Measurements from ENCODE around the gene SEMA3F. TPM values are rescaled to one million over a fixed set of nuclear protein-coding genes. Genes with fewer than 3 reads are reported as not detected.

SEMA3F gene
- total RNA-seq, 2 donors from 2014 or later: 44.8 to 63.2 TPM

GRCh38 chr3:50126287-50127211, 28.6 kb upstream of the SEMA3F start:
- Histone ChIP-seq H3K27ac (ENCODE audit: low read depth, low read length) (peak overlapping the region; percentile 61), H3K27me3 (ENCODE audit: control insufficient read depth, insufficient read depth, low read length, poor library complexity, severe bottlenecking) (no peaks in the 10 kb centered on the region), H3K4me3 (ENCODE audit: low read length) (no peak overlapping the region), H3K9ac (ENCODE audit: extremely low read depth, low read length, poor library complexity, severe bottlenecking) (no peak overlapping the region), H3K4me1 (ENCODE audit: control insufficient read depth, insufficient read depth, low read length) (peaks cover 24% of the 10 kb centered on the region), H3K36me3 (ENCODE audit: control insufficient read depth, insufficient read depth, low read length) (no peaks in the 10 kb centered on the region), H3K9me3 (ENCODE audit: control insufficient read depth, low read length) (no peaks in the 10 kb centered on the region)
- Mint-ChIP-seq H3K27ac (peak overlapping the region; percentile 70), H3K4me1 (peaks cover 22% of the 10 kb centered on the region), H3K27me3 (ENCODE audit: insufficient read depth) (no peaks in the 10 kb centered on the region), H3K4me3 (no peak overlapping the region), H3K36me3 (ENCODE audit: low read depth) (no peaks in the 10 kb centered on the region), H3K9me3 (no peaks in the 10 kb centered on the region)
- WGBS, 2 experiments (ENCODE audit: insufficient coverage in 1 of 2, insufficient read length in 1 of 2): 88 to 92% methylated on average over 9 to 15 of the region's 16 CpGs
- peak; percentile 67 for DNase-seq
- TF ChIP-seq, protein P1, sequence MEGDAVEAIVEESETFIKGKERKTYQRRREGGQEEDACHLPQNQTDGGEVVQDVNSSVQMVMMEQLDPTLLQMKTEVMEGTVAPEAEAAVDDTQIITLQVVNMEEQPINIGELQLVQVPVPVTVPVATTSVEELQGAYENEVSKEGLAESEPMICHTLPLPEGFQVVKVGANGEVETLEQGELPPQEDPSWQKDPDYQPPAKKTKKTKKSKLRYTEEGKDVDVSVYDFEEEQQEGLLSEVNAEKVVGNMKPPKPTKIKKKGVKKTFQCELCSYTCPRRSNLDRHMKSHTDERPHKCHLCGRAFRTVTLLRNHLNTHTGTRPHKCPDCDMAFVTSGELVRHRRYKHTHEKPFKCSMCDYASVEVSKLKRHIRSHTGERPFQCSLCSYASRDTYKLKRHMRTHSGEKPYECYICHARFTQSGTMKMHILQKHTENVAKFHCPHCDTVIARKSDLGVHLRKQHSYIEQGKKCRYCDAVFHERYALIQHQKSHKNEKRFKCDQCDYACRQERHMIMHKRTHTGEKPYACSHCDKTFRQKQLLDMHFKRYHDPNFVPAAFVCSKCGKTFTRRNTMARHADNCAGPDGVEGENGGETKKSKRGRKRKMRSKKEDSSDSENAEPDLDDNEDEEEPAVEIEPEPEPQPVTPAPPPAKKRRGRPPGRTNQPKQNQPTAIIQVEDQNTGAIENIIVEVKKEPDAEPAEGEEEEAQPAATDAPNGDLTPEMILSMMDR (conservative IDR thresholded peaks at IDR 0.05): no peak

GRCh38 chr3:50127251-50127691, 27.9 kb upstream of the SEMA3F start:
- no peak for DNase-seq
- peaks cover 24% of the 10 kb centered on the region for H3K4me1 ChIP-seq (ENCODE audit: control insufficient read depth, insufficient read depth, low read length)
- peak overlapping the region; percentile 61 for H3K27ac ChIP-seq (ENCODE audit: low read depth, low read length)
- H3K27me3 ChIP-seq (ENCODE audit: control insufficient read depth, insufficient read depth, low read length, poor library complexity, severe bottlenecking): no peaks in the 10 kb centered on the region
- Mint-ChIP-seq H3K4me3 (no peak overlapping the region), H3K27ac (no peak overlapping the region), H3K27me3 (ENCODE audit: insufficient read depth) (no peaks in the 10 kb centered on the region), H3K4me1 (peaks cover 24% of the 10 kb centered on the region), H3K9me3 (no peaks in the 10 kb centered on the region), H3K36me3 (ENCODE audit: low read depth) (no peaks in the 10 kb centered on the region)
- H3K9me3 ChIP-seq (ENCODE audit: control insufficient read depth, low read length): no peaks in the 10 kb centered on the region
- no peak overlapping the region for H3K9ac ChIP-seq (ENCODE audit: extremely low read depth, low read length, poor library complexity, severe bottlenecking)
- no peaks in the 10 kb centered on the region for H3K36me3 ChIP-seq (ENCODE audit: control insufficient read depth, insufficient read depth, low read length)
- H3K4me3 ChIP-seq (ENCODE audit: low read length): no peak overlapping the region
- WGBS, 2 experiments (ENCODE audit: insufficient coverage in 1 of 2, insufficient read length in 1 of 2): 93 to 95% methylated on average over 3 to 8 of the region's 8 CpGs
- TF ChIP-seq, protein P1 (conservative IDR thresholded peaks at IDR 0.05): no peak

GRCh38 chr3:50128001-50128400, 27.1 kb upstream of the SEMA3F start:
- H3K9ac ChIP-seq (ENCODE audit: extremely low read depth, low read length, poor library complexity, severe bottlenecking): no peak overlapping the region
- H3K4me3 Mint-ChIP-seq: no peak overlapping the region
- TF ChIP-seq, protein P1 (conservative IDR thresholded peaks at IDR 0.05): no peak

More at GRCh38 chr3:50128001-50128400, 27.1 kb upstream of the SEMA3F start:
- H3K27me3 ChIP-seq (ENCODE audit: control insufficient read depth, insufficient read depth, low read length, poor library complexity, severe bottlenecking): no peaks in the 10 kb centered on the region
- no peaks in the 10 kb centered on the region for H3K36me3 Mint-ChIP-seq (ENCODE audit: low read depth)
- no peak overlapping the region for H3K27ac Mint-ChIP-seq
- 87 to 89% methylated on average over 2 to 4 of the region's 4 CpGs for WGBS, 2 experiments (ENCODE audit: insufficient coverage in 1 of 2, insufficient read length in 1 of 2)
- no peaks in the 10 kb centered on the region for H3K9me3 Mint-ChIP-seq
- no peaks in the 10 kb centered on the region for H3K9me3 ChIP-seq (ENCODE audit: control insufficient read depth, low read length)
- peaks cover 31% of the 10 kb centered on the region for H3K4me1 Mint-ChIP-seq
- no peak for DNase-seq
- H3K36me3 ChIP-seq (ENCODE audit: control insufficient read depth, insufficient read depth, low read length): no peaks in the 10 kb centered on the region
- H3K27me3 Mint-ChIP-seq (ENCODE audit: insufficient read depth): no peaks in the 10 kb centered on the region
- H3K4me3 ChIP-seq (ENCODE audit: low read length): no peak overlapping the region
- peaks cover 28% of the 10 kb centered on the region for H3K4me1 ChIP-seq (ENCODE audit: control insufficient read depth, insufficient read depth, low read length)
- no peak overlapping the region for H3K27ac ChIP-seq (ENCODE audit: low read depth, low read length)
